ENCODE measurements around the gene DNM2.
A peak's percentile ranks its signal among the peaks of the same experiment; 100 is the strongest.
"Not testable (repeated sequence)": the region's sequence is repeated elsewhere in the genome, so short reads cannot be mapped to it uniquely, and the experiment has no call there.

DNM2 gene

DNA sequence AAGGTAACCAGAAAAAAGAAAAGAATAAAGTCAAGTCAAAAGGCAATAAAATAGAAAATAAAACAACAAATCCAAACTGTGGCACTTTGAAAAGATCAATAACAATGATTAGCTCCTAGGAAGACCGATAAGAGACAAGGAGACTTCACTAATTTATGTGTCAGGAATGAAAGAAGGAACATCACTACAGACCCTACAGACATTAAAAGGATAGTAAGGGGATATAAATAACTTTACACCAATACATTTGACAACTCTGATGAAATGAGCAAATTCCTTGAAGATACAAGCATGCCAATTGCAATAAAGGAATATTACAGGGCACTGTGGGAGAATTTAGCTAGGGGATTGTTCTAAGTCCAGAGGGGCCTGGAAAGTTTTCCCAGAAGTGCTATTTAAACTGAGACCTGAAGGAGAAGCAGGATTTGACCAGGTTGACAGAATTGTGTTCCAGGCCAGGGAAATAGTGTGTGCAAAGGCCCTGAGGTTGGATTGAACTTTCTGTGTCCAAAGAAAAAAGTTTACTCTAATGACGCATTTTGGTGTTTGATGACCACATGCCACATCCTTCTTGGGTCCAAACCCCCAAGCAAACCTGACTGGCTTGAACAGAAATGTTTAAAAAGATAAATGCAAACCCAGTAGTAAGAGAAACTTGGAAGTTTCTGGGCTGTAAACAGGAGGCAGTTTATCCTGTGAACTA lies 128.8 kb downstream of the DNM2 start:
- no peak for DNase-seq

GRCh38 chr19:10848230-10848856 lies 130.5 kb downstream of the DNM2 start, which contains the start of gene C19orf38:
Gene C19orf38 (plus strand): TSS chr19:10848415. CDS start chr19:10848509, 94 bp downstream.
- no peak for DNase-seq

DNA sequence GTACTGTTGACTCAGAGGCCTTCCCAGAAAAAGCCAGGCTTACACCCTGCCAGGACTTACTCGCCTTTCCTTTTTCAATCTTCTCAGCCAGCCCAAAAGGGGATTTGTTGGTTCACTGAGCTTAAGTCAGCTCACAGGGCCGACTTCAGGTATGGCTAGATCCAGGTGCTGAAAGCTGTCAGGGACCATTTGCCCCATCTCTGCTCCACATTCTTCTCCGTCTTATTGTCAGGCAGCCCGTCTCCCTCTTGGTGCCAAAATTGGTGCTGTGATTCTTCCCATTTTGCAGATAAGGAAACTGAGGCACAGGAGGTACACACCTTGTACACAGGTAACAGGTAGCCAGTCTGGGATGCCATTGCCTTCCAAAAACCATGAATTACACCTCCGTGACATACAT lies 132.8 kb downstream of the DNM2 start:
- DNase-seq = no peak

DNA sequence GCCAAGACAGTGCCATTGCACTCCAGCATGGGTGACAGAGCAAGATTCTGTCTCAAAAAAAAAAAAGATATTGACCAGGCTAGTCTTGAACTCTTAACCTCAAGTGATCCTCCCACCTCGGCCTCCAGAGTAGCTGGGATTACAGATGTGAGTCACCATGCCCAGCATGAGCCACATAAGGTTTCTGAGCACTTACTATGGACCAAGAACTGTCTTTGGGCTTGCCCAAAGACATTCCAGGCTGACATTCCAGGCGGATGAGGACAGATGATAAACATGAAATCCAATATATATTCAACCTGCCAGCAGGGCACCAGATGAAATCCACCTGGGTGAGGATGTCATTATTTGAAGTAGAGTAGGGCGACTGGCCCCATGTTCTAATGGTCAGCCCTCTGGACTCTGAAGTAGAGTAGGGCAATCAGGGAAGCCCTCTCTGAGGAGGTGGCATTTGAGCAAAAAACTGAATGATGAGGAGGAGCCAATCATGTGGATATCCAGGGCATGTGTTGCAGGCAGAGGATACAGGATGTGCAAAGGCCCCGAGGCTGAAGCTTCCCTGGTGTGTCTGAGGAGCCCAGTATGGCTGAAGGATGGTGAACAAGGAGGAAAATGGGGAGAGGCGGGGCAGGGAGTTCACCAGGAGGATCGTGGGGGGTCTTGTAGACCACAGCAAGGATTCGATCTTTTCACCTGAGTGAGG lies 134.4 kb downstream of the DNM2 start:
- no peak for DNase-seq

DNA sequence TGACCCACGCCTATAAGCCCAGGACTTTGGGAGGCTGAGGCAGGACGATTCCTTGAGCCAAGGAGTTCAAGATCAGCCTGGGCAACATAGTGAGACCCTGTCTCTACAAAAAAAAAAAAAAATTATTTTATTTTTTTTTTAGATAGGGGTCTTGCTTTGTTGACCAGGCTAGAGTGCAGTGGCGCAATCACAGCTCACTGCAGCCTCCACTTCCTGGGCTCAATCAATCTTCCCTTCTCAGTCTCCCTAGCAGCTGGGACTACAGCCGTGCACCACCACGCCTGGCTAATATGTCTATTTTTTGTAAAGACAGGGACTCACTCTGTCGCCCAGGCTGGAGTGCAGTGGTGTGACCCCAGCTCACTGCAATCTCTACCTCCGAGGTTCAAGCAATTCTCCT lies 135.1 kb downstream of the DNM2 start:
- no peak for DNase-seq

- no peak for DNase-seq
These were observed 136.6 kb downstream of the DNM2 start for GRCh38 chr19:10854350-10855089.

DNA sequence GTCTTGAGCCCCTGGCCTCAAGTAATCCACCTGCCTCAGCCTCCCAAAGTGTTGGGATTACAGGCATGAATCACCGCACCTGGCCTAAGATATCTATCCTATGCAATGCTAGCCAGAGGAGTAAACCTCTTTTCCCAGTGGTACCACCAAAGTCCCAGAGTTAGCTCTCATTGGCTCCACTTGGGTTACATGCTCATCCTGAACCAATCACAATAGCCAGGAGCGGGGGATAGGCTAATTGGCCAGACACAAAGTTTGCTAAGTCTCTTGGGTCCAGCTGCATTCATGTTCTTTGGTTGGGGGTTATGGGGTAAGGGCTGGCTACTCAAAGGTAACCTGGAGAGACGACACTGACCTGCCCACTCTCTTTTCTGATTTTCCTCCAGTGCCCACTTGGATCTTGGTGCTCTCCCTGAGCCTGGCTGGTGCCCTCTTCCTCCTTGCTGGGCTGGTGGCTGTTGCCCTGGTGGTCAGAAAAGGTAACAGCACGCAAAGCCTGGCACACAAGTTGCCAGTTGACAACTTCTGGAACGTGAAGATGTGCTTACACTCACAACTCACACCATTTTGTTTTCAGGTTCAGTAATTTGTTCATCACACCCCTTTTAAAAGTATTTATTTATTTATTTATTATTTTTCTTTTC lies 138.1 kb downstream of the DNM2 start:
- DNase-seq = no peak

DNA sequence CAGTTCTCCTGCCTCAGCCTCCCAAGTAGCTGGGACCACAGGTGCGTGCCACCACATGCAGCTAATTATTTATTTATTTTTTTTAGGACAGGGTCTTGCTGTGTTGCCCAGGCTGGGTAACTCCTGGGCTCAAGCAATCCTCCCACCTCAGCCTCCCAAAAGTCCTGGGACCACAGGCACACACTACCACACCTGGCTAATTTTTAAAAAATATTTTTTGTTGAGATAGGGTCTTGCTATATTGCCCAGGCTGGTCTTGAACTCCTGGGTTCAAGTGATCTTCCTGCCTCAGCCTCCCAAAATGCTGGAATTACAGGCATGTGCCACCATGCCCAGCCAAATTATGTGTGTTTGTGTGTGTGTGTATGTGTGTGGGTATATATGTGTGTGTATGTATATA lies 139.0 kb downstream of the DNM2 start:
- not testable (repeated sequence) for DNase-seq

DNA sequence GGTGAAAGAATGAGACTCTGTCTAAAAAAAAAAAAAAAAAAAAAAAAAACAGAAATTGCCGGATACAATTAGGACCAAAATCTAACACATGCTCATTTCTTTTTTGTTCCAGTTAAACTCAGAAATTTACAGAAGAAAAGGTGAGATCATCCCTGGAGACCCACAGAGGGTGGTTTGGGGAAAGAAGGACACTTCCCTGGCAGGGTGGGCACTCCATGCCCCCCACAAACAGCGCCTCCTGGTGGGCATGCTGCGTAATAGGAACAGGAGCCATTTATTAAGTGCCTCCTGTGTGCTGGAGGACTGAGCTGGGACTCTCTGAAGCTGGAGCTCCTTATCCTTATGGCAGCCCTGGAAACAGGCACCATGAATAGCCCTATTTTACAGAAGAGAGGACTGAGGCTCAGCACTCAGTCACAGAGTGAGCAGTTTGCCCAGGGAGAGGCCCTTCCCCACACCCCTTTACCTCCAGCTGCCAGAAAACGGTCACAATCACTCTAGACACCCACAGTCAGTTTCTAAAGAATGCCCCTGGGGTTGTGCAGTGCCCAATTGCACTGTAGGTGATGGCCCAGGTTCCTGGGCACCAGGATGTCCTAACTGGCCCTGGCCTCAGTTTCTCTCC lies 140.4 kb downstream of the DNM2 start:
- DNase-seq = no peak

DNA sequence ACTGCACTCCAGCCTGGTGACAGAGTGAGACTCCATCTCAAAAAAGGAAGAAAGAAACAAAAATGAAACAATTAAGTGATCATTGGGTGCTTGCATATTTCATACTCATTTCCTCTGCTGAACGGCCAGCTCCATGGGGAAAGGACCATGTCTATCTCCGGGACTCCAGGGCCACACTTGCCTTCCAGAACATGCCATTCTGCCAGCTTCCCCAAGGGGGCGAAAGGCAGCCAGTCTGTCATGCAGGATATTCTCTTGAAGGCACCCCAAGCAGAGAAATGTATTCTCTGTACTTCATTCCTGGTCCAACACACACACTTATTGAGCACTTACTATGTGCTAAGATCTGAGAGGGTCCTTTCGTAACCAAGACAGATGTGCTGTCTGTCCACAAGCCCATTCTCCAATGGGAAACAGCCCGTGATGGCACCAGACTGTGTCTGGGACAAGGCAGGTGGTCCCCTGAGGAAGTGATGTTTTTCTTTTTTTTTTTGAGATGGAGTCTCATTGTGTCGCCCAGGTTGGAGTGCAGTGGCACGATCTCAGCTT lies 143.3 kb downstream of the DNM2 start:
- DNase-seq = no peak

DNA sequence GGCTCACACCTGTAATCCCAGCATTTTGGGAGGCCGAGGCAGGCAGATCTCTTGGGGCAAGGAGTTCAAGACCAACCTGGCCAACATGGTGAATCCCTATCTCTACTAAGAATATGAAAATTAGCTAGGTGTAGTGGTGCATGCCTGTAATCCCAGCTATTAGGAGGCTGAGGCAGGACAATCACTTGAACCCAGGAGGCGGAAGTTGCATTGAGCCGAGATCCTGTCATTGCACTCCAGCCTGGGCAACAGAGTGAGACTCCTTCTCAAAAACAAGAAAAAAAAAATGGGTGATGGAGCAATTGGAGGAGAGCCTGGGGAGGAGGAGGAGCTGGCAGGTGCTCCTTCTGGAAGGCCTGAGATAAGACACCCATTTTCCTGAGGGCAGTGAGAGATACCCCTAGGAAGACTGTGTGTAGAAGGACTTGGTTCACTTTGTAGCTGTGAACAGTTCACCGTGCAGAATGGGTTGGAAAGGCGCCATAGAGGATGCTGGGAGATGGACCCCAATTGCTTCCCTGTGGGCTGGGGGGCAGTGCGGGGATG lies 144.8 kb downstream of the DNM2 start:
- no peak for DNase-seq

DNA sequence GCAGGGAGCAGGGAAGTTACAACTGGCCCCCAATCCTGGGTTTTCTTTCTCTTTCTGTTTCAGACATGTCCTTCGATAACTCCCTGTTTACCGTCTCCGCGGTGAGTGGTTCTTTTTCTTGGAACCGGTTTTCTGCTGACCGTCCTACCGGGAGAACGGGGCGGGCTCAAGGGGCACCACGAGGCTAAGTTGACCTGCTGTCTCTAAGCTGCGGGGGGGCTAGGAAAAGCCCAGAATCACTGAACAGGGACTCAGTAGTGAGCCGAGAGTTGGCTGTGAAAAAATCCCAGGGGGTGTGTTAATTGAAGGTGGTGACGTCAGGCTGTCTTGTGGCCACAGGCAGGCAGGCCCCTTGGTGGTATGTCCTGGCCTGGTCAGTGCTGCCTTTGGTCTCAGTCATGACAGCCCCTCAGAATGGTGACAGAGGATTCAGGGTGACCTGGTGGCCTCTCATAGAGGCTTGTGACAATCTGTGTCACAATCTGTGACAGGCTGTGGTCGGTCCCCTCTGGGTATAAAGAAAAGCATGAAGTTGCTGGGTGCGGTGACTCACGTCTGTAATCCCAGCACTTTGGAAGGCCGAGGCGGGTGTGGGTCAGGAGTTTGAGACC lies 145.3 kb downstream of the DNM2 start:
- no peak for DNase-seq

DNA sequence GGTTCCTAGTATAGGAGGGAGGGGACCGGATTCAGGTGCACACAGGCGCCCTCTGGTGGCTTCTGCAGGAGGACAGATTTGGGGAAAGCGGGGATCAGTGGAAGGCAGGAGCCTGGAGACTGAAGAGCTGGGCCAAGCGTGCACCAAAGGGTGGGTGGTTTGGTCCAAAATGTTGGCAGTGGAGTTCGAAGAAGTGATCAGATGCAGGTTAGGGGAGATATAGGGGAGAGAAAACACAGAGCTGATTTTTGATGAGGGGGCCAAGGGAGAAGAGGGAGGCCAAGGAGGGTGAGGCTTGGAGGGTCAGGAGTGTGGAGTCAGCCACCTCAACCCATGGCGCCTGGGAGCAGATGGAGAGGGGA lies 146.6 kb downstream of the DNM2 start:
- DNase-seq = peak; percentile 71

GRCh38 chr19:10866495-10866894 lies 148.6 kb downstream of the DNM2 start:
- no peak for DNase-seq

DNA sequence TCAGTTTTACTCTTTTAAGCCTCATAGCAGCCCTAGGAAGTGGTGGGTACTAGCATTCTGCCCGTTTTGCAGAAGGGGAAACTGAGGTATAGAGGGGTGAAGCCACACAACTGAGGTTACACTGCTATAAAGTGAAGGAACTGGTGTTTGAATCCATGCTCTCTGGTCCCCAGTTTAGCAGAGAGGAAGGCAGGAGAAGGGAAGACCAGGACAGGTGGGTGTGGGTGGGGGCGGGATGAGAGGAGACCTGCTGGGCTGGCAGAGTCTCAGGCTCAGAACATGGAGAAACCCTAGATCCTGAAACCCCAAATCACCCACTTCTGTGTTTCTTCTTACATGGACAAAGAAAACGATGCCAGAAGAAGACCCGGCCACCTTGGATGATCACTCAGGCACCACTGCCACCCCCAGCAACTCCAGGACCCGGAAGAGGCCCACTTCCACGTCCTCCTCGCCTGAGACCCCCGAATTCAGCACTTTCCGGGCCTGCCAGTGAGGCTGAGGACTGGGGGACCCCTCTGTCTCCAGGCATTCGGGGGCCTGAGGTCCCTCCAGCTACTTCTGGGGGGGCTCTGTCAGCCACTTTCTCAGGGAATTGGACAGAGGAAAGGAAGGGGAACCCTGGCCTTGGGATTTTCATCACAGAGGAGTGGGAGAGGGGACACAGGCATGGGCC lies 151.1 kb downstream of the DNM2 start:
- DNase-seq = no peak

GRCh38 chr19:10869872-10870311 lies 152.0 kb downstream of the DNM2 start:
- DNase-seq = not testable (repeated sequence)

- no peak for DNase-seq
These were observed 152.6 kb downstream of the DNM2 start for GRCh38 chr19:10870501-10870954.

GRCh38 chr19:10870955-10871603 lies 153.2 kb downstream of the DNM2 start, which contains the start of gene CARM1:
Gene CARM1 (plus strand): TSS chr19:10871553. CDS start chr19:10871703, 150 bp downstream.
- DNase-seq = peak; percentile 99

GRCh38 chr19:10871711-10872545 lies 154.0 kb downstream of the DNM2 start:
- no peak for DNase-seq

All from central memory CD4-positive, alpha-beta T cell (primary cell).